NCI-H128 (cell line): ENCODE data around the gene RYR2.
"Not testable (repeated sequence)": the region's sequence is repeated elsewhere in the genome, so short reads cannot be mapped to it uniquely, and the experiment has no call there.

Experiments used
- DNase-seq: peaks from one replicate; lab custom pipeline; 2025; ENCODE audit not compliant: unreplicated experiment; lab: John Stamatoyannopoulos, UW

The RYR2 gene

DNA sequence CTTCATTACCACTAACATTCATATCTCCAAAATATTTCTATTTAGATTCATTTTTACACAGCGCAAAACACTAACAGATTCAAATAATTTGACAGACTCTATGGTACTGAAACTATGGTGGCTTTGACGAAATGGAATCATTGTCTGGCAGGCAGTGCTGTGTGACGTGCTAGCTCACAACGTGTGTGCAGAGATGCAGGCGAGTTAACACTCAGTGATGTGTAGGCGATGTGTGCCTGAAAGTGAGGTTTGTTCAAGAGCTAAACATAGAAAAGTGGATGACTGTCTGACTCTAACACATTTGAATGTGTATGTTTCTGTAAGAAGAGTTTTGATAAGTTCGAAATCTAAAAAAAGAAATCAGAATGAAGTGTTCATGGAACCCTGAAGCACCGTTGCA, 97.7 kb downstream of the RYR2 start:
- DNase-seq = no peak

DNA sequence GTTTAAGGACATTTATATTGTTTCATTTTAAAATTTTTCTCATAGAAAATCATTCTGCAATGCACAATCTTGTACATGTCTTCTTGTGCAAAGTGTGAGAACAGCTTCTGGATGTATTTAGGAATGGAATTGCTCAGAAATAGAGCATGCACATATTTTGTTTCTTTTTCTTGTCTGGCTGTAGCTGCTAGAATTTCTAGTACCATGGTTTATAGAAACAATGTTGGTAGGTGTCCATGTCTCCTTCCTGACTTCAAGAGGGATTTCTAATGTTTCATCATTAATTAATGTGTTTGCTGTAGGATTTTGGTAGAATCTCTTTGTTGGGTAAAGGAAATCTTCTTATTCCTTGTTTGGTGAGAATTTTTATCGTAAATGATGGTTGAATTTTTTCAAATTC, 99.0 kb downstream of the RYR2 start:
- no peak for DNase-seq

DNA sequence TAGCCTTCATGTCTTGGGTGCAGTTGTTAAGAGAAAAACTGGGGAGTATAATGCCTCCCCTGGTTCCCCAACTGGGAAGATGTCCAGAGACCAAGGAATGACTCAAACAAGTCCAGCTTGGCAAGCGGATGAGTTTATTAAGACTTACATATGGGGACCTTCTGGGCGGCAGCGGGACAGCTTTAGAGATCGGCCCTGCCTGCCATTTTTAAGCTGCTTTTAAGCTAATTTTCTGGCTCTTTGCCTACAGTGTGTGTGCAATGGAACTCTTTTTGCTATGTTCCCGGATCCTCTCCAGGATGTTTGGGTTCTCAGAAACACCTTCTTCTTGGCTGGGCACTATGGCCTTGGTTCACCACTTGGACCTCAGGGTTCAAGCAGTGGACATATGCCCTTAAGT, 99.5 kb downstream of the RYR2 start:
- no peak for DNase-seq

DNA sequence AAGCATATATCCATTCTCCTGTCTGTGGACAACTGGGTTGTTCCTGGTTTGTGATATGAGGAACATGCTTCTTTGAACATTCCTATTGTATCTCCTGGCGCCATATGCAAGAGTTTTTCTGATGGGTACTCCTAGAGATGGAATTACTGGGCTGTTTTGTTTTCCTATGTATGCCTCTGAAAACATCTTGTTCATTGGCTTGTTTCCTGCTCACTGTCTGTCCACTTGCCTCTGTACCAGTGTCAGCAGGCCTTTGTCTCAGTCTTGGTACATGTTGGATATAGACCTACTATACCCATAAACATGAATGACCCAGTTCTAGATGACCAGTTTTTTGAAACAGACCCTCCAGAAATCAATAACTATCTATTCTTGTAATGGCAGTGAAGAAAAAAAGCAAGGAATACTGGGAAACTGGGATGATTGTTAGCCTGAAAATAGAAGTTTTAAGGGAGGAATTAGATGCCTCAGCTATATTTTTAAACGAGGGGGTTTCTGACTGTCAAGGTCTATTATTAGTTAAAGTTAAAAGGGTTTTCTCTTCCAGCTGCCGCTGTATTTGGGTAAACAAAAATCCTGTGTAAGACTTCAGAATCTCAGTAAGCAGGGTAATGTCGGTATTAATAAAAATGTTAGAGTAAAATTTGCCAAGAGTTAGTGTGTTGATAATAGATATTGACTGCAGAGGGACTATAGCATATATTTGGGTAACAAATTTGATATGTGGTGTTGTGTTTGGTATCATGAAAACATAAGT, 103.6 kb downstream of the RYR2 start:
- no peak for DNase-seq

DNA sequence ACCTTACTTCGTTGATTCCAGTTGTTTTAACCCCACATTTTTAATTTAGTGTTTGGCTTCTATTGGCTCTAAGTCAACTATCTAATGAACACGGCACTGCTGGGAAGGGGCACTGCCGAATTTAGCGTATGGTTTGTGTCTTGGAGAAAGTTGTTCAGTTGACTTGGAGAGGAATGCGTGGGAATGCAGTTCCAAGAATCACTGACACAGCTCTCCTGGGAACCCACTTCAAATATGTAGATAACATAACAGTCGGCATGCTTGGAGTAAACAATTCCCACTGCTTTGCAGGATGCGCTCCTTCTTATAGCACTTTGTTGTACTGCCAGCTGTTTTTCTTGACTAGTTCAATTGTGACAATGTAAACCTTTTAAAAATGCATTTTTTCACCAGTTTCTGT, 104.3 kb downstream of the RYR2 start:
- DNase-seq = no peak

DNA sequence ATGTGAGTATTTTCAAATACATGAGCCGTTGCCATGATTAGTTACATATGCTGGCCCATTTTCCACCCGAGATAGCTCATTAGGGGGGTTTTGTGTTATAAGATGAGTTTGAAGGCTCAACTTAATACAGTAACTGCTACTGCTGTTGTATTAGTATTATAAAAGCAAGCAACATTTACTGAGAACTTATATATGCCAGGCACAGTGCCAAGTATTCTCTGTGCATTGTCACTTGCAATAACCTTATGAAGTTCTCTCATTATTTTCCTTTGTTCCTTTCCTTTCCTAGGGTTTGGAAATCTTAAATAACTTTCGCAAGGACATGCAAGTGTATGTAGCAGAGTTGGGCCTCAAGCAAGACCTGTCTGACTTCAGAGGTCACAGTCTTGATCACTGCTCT, 107.9 kb downstream of the RYR2 start:
- no peak for DNase-seq

DNA sequence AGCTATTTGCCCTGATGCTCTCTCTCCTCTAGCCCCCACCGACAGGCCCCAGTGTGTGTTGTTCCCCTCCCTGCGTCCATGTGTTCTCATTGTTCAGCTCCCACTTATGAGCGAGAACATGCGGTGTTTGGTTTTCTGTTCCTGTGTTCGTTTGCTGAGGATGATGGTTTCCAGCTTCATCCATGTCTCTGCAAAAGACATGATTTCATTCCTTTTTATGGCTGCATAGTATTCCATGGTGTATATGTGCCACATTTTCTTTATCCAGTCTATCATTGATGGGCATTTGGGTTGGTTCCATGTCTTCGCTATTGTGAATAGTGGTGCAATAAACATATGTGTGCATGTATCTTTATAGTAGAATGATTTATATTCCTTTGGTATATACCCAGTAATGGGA, 110.0 kb downstream of the RYR2 start:
- not testable (repeated sequence) for DNase-seq

DNA sequence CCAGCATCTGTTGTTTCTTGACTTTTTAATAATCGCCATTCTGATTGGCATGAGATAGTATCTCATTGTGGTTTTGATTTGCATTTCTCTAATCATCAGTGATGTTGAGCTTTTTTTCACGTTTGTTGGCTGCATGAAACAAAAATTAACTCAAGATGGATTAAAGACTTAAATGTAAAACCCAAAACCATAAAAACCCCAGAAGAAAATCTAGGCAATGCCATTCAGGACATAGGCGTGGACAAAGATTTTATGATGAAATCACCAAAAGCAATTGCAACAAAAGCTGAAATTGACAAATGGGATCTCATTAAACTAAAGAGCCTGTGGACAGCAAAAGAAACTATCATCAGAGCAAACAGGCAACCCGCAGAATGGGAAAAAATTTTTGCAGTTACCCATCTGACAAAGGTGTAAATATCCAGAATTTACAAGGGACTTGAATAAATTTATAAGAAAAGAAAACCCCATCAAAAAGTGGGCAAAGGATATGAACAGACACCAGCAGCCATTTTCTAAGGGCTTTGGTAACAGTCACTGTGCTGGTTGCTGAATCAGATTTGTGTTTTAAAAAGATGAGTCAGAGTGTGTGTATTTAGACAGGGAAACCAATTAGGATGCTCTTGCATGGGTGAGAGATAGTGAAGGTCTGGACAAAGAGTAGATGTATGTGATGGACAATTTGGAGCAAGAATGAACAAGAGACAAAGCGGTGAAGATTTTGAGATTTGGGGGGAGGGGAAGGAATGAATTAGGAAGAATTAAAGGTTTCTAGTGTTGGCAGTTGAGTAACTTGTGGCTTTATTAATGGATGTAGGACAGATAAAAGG, 110.7 kb downstream of the RYR2 start:
- no peak for DNase-seq

DNA sequence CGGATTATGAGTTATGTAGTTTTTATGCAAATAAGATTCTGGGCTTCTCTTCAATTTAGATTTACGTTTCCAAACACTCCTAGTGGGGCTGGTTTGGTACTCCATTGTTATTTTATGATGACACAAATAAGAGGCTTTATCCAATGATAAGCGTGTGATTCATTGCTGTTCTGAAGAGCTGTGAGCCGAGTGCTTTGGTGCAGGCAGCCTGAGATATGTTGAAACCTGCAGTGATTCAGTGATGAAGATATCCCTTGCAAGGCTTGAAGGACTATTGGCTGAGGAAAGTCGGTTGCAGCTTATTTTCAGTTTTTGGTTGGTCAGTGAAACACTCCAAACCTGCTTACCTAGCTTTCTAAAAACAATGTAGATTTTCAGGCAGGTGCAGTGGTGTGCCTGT, 112.2 kb downstream of the RYR2 start:
- no peak for DNase-seq

DNA sequence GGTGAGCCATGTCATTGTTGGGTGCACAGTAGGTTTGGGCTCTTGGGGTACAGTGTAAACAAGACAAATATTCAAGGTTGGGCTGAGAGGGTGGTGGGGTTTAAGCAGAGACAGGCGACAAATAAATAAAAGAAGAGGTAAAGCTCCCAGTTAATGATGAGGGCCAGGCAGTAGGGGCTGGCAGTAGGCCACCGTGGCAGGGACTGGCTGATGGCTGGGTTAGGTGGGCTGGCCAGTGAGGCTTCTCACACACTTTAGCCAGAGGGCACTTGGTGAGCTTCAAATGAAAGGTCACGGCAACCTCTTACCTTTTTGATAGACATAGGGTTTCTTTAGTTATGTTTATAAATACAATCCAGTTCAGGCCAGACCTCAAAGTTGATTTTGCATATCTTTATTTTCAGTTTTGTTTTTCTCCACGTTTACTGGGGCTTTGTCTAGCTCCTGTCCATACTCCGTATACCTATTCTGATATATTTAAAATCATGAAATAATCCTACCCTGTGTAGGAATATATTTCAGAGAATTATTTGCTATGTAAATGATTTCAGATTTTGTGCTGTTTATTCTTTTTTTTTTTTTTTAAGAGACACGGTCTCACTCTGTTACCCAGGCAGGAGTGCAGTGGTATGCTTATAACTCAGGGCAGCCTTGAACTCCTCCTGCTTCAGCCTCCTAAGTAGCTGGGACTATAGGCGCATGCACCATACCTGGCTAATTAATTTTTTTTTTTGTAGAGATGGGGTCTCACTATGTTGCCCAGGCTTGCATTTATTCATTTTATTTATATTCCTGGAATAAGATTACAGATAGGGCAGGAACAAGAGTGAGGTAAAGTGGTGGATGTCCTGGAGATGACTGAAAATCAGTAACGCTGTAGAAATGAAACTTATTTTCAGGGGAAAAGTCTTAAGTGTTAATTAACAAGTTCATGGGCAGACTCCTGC, 122.7 kb downstream of the RYR2 start:
- no peak for DNase-seq

DNA sequence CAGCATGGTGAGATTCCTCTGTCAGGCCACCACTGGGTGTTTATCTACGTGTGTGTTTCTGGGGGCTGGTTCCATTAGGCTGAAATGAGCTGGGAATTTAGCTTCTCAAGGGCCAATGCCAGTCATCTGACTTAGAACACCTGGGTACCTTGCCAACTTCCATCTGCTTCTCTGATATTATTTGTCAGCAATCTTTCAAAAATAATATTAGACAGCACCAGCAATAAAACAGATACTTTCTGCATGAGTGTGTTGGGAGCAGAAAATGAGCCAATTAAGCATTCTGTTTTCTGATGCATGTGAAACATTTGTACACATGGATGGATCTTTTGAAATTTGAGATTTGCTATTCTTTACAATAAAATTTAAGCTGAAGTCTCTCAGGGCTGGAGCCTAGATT, 124.1 kb downstream of the RYR2 start:
- DNase-seq = no peak

DNA sequence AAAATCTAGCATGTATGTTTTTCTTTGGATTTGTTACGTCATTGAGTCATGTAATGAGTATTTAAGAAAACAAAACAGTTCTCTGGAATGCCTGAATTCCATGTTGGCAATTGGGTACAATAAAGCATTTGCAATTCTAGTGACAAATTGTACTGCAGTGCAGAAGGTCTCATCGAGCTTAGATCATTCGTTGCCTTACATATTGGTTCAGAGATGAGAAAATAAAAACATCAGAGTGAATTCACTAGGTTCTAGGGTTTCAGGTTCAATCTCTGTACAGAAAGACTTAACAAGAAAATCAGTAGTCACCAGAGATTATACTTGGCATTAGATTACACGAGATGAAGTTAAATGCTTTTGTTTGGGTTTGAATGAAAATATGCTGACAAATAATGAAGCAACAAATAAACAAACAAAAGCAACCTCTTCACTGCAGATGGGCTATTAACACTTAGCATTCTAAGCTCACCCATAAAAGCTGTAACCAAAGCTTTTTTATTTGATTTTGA, 124.7 kb downstream of the RYR2 start:
- DNase-seq = no peak

DNA sequence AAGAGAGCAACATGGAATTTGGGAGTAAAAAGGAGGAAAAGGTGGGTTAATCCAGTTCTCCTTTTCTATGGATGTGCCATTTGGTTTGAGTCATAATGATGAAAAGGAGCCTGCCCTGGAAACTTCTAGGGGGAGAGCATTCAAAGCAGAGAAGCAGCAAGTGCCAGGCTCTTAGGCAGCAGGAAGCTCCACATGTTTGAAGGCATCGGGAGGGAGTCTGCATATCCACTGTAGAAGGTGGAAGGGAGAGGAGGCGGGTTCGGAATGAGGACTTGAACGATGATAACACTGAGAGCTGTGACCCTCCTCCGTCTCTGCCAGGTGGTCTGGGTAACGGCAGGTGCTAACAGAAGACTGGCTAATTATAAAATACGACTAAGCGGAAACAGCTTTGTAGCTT, 128.2 kb downstream of the RYR2 start:
- no peak for DNase-seq

DNA sequence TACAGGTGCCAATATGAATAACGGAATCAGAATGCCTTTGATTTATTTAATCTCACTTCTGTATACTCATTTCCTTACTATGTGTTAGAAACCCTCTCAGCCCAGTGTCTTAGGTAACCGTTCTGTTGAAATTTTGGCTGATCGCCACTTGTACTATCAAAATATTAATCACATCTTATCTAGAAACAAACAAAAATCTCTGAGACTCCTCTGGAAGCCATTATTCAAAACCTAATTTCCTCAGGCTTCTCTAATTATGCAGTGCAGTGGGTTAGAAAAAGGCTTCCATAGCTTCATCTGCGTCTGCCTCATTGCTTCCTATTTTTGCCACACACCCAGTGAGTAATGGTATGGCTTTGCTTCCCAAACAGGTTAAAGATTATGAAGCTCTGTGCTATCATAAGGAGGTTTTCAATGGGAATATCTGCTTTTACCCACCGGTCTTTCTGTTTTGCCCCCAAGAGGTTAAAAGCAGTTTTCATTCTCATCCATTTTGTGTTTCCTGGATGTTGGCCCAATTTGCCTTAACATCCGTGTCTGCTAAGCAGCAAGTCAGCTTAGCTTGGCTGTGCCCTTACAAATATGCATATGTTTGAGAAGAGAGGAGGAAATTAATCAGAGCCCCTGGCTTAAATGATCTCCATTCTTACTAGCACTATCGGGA, 129.6 kb downstream of the RYR2 start:
- DNase-seq = no peak

DNA sequence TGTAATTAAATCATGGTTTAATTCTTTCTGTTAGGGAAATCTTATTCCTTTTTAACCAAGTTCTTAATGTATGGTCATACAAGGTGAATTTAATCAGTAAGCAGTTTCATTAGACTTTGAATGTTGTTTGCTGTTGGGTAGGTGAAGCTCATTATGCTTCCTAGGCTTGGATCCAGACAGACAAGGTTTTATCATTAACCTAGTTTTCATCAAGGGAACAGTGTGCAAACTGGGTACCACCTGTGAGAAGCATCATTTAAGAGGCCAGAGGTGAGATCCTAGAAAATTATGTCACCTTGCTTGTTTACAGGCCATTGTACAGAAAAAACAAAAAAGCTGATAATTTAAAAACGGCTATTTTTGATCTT, 130.1 kb downstream of the RYR2 start:
- DNase-seq = no peak

DNA sequence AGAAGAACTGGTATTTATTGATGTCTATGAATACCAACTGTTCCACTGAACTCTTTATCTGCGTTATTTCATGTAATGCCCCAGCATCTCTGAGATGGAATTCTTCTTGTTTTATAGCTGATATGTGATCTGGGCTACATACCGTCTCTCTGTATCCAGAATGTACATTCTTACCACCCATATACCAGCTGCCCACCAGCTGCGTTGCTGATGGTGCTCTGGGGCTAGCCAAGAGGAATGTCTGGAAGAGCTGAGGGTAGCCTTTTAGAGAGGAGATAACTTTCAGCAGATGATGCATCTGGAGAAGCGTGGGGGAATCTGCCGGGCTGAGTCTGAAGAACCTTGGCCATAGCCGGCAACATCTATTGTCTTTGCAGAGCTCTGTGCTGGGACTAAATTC, 137.5 kb downstream of the RYR2 start:
- no peak for DNase-seq

DNA sequence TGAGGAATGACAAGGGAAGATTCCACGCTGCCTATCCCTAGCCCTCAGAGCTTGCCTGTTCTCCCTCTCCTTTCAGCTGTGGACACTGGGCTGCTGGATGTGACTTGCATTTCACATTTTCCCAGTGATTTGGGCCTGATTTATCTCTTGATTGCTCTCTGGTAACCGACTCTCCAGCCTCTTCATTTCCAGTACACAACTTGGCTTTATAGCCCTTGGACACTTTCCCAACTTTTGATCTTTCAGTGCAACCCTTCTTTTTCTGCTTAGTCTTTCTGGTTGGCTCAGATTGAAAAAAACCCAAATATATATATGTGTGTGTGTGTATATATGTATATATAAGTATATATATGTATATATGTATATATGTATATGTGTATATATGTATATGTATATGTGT, 138.3 kb downstream of the RYR2 start:
- no peak for DNase-seq

DNA sequence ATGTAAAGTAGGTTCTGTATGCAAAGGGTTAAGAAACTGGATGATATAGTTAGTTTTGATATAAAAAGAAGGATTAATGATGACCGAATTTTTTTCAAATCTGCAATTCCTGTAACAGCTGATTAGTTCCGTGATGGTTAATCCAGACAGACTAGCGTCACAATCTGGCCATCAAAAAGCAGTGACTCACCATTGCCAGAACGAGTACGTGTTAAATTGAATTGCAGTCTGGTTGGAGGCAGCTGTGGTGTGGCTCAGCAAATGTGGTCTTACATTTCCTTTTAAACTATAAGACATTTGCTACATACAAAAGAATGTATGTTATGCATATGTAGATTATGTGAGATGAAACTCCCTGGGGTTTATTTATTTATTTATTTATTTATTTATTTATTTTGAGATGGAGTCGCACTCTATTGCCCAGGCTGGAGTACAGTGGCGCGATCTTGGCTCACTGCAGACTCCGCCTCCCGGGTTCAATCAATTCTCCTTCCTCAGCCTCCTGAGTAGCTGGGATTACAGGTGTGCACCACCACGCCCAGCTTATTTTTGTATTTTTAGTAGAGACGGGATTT, 139.8 kb downstream of the RYR2 start:
- no peak for DNase-seq

DNA sequence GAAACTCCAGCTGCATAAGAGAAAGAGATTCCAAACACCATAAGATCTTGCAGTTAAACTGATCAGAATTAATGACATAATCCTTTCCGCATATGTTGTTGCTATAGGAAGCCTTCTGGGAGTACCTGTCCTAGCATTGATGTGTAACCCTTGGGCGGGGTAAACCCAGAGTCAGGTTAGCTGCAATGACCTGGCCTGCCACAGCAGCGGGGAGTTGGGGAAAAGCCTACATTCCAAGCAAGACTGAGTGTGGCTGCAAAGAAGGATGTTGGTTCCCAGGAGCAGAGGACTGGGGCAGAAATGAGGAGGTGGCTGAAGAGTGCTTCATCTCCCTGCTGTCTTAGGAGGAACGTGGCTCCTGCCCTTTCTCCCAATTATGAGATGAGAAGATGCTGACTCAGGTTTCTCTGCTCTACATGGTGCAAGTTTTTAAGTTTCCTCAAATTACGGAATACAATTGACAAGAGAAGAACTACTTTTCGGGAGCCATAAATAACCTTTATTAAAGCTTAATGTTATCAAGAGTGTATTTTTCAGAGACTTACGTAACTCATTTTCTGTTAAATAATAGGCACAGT, 142.1 kb downstream of the RYR2 start:
- no peak for DNase-seq

DNA sequence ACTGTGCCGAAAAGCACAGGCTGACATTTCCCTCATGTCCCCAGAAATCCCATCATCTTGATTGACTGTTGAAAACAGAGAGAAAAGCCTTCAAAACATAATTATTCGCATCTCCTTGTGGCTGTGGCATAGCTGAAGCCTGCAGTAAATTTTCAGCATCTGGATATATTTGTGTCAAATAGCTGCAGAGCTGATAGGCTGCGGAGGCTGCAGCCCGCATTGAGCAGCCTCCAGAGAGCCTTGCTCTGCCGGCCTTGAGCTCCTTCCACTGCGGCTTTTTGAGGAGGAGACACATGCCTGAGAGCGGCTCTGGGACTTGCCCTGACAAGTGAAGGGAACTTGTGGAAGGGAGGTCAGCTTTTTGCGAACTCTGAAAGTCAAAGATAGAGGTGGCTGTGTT, 144.7 kb downstream of the RYR2 start:
- DNase-seq = no peak
